Dedifferentiated amniotic fluid mesenchymal stem cell (primary cell): ENCODE results near the gene NBL1.

Experiments
- DNase-seq: peaks from one replicate; pipeline ENCODE4 v3.0.0-alpha.2; 2016; ENCODE audit errors: extremely low spot score

The NBL1 gene

GRCh38 chr1:19703280-19703679 lies 59.2 kb downstream of the NBL1 start:
- no peak for DNase-seq

- DNase-seq: peak; percentile 78
Measured at GRCh38 chr1:19704247-19705113, 60.4 kb downstream of the NBL1 start.

- no peak for DNase-seq
Measured at GRCh38 chr1:19705464-19705863, 61.4 kb downstream of the NBL1 start.

- no peak for DNase-seq
Measured at GRCh38 chr1:19706136-19706535, 62.0 kb downstream of the NBL1 start.
